Measurements from ENCODE around the gene CD4. TPM values are rescaled to one million over a fixed set of nuclear protein-coding genes. Genes with fewer than 3 reads are reported as not detected.
A peak's percentile ranks its signal among the peaks of the same experiment; 100 is the strongest.

CD4 gene
- total and polyA plus RNA-seq, 2 of the 4 experiments (the other 2 are of a cell fraction) = 5.7 to 15.0 TPM

DNA sequence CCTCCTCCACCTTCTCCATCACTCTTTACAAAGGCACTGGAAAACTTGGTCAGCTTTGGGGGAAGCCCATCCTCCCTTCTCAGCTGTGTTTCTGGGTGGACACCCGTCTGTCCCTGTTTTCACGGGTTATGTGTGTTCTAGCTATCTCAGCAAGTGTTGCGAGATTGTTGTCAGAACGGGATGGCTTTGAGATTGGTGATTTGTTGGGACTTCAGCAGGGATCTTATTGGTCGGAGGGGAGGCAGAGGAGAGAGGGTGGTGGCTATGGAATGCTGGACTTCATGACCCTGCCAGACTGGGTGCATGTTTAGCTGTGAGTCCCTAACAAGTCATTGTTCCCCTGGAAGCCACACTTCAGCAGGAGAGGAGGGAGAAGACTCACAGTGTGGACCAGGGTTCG lies 64.7 kb downstream of the CD4 start:
- Histone ChIP-seq H3K9me1 (ENCODE audit: insufficient read depth, low read length) (no peaks in the 10 kb centered on the region), H3K9ac (ENCODE audit: low read depth, low read length) (no peak overlapping the region), H4K5ac (ENCODE audit: low read depth, low read length) (no peak overlapping the region), H4K20me1 (ENCODE audit: insufficient read depth, low read length) (peaks cover 15% of the 10 kb centered on the region), H2AFZ (replicated peaks; ENCODE audit: low read length, poor library complexity) (no peak overlapping the region), H3K27me3 (ENCODE audit: control insufficient read depth, insufficient read depth, low read length) (no peaks in the 10 kb centered on the region), H2BK15ac (ENCODE audit: low read depth, low read length) (no peak overlapping the region), H3K14ac (replicated peaks; ENCODE audit: low read depth, low read length) (no peak overlapping the region), H3K4me1 (ENCODE audit: control insufficient read depth, insufficient read depth, low read length) (peaks cover 5% of the 10 kb centered on the region), H3K27ac (ENCODE audit: insufficient read depth, low read length) (no peak overlapping the region), H2AK9ac (replicated peaks; ENCODE audit: low read depth, low read length, poor library complexity) (peak overlapping the region; percentile 63), H3K79me1 (ENCODE audit: low read depth in 1 of 2, low read length in 2 of 2) (peaks cover 20 to 45% of the 10 kb centered on the region in 2 experiments), H3K4ac (ENCODE audit: low read depth, low read length) (peak overlapping the region; percentile 25; the same call in 1 of the 2 replicates), H3K56ac (ENCODE audit: extremely low read depth, insufficient read depth, low read length) (no peak overlapping the region), H3K4me3 (ENCODE audit: insufficient read depth, low read depth, low read length) (no peak overlapping the region), H3K9me3 (ENCODE audit: control insufficient read depth, insufficient read depth, low read length) (no peaks in the 10 kb centered on the region), H2BK120ac (ENCODE audit: low read depth, low read length) (no peak overlapping the region), H2BK20ac (ENCODE audit: low read depth, low read length) (no peak overlapping the region), H3K36me3 (ENCODE audit: control insufficient read depth, insufficient read depth, low read length) (peaks cover 40% of the 10 kb centered on the region), H3K23ac (ENCODE audit: low read depth, low read length) (peak overlapping the region; percentile 53; the same call in 1 of the 2 replicates), H3K18ac (ENCODE audit: low read depth, low read length) (no peak overlapping the region), H4K8ac (ENCODE audit: low read depth in 2 of 2, low read length in 2 of 2) (0 out of 4 replicates have a peak overlapping the region, but pooled peaks of 1 of the 2 experiments have one; percentile 0), H3K4me2 (ENCODE audit: low read depth, low read length) (no peak overlapping the region), H4K91ac (ENCODE audit: insufficient read depth, low read depth, low read length) (no peak overlapping the region), H2AK5ac (ENCODE audit: low read depth, low read length) (peak overlapping the region; percentile 3; the same call in 1 of the 2 replicates), H2BK5ac (ENCODE audit: low read depth, low read length, poor library complexity, severe bottlenecking) (no peak overlapping the region)
- no TSS peak for BruUV-seq (replicated peaks)
- no peak for DNase-seq
- ATAC-seq (ENCODE audit: low read depth) = no peak
- WGBS, 2 experiments (ENCODE audit: extremely low coverage in 2 of 2, insufficient read length in 1 of 2) = 91% methylated on average over 5 of the region's 6 CpGs; no CpG with 5 or more reads in 1 of the 2 experiments
- dilution Hi-C loops (cut with HindIII; ENCODE audit: low sequenced_read_pairs, unreplicated experiment) = no loop called here
- in situ Hi-C loops (cut with MboI; ENCODE audit: low sequenced_read_pairs) = no loop called here
- POLR2A ChIA-PET (ENCODE audit: unreplicated experiment) = no interaction called here
- TF ChIP-seq NFE2L2 (IDR thresholded peaks at IDR 0.05; ENCODE audit: low read depth, low read length) (no peak), CHD1 (IDR thresholded peaks at IDR 0.05; ENCODE audit: low read depth, low read length) (no peak), RCOR1 (IDR thresholded peaks at IDR 0.05; ENCODE audit: insufficient replicate concordance, low read length) (no peak), MAFK (IDR thresholded peaks at IDR 0.05; ENCODE audit: low read depth, low read length) (no peak), RFX5 (IDR thresholded peaks at IDR 0.05; ENCODE audit: low read depth, low read length) (no peak), MXI1 (IDR thresholded peaks at IDR 0.05; ENCODE audit: borderline replicate concordance, low read depth, low read length) (no peak), USF2 (IDR thresholded peaks at IDR 0.05; ENCODE audit: low read depth, low read length) (no peak), BHLHE40 (IDR thresholded peaks at IDR 0.05; ENCODE audit: low read depth, low read length) (no peak), RAD21 (IDR thresholded peaks at IDR 0.05; ENCODE audit: low read length) (no peak), SMC3 (IDR thresholded peaks at IDR 0.05; ENCODE audit: low read depth, low read length) (no peak), MAZ (IDR thresholded peaks at IDR 0.05; ENCODE audit: borderline replicate concordance, low read depth, low read length) (no peak), POLR2A (IDR thresholded peaks at IDR 0.05; ENCODE audit: low read depth, low read length) (no peak), FOS (IDR thresholded peaks at IDR 0.05; ENCODE audit: low read depth, low read length) (no peak), CTCF (conservative IDR thresholded peaks at IDR 0.05; ENCODE audit: low read depth, low read length) (no peak), CEBPB (IDR thresholded peaks at IDR 0.05; ENCODE audit: low read depth, low read length) (no peak)
- TF ChIP-seq, protein P1, sequence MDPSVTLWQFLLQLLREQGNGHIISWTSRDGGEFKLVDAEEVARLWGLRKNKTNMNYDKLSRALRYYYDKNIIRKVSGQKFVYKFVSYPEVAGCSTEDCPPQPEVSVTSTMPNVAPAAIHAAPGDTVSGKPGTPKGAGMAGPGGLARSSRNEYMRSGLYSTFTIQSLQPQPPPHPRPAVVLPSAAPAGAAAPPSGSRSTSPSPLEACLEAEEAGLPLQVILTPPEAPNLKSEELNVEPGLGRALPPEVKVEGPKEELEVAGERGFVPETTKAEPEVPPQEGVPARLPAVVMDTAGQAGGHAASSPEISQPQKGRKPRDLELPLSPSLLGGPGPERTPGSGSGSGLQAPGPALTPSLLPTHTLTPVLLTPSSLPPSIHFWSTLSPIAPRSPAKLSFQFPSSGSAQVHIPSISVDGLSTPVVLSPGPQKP (IDR thresholded peaks at IDR 0.05; ENCODE audit: borderline replicate concordance, low read depth, low read length) = no peak
- intact Hi-C loops (cut with micrococcal nuclease) = no loop called here
- CTCF ChIA-PET = interaction anchor here (3.3 kb wide), 1 partner anchor 19 kb away, joined by 10 read pairs; the partner anchor contains the start of gene SPSB2
